IMR-90 (cell line): Measurements from ENCODE around the gene MAPKAP1. TPM values are rescaled to one million over a fixed set of nuclear protein-coding genes. Genes with fewer than 3 reads are reported as not detected.
A peak's percentile ranks its signal among the peaks of the same experiment; 100 is the strongest.

Source experiments
- ATAC-seq: fragments of 200-7000 bp; cut with Tn5 transposase; 2 replicates; pipeline ENCODE4 v1.9.1; 2020; ENCODE audit warnings: low read depth, mild to moderate bottlenecking, moderate library complexity
- BruUV-seq: library from RNA; stranded (reverse); fragments of 400-500 nt; replicated peaks from 2 replicates; lab custom pipeline; 2021; lab: Mats Ljungman, UMichigan
- CTCF ChIA-PET: fragments of 300-600 bp; formaldehyde crosslinking; extraction: SDS; loops from one replicate; lab custom pipeline; 2021; ENCODE audit warnings: antibody characterized with exemption; lab: Yijun Ruan, JAX
- POLR2A ChIA-PET: fragments of 300-600 bp; sonication (Branson Sonifier 250); formaldehyde crosslinking; loops from one replicate; lab custom pipeline; 2022; ENCODE audit warnings: antibody characterized with exemption; ENCODE audit not compliant: unreplicated experiment; lab: Charles Lee
- DNase-seq: peaks from one replicate; pipeline ENCODE4 v3.0.0; 2013
- H2AFZ ChIP-seq: replicated peaks from 2 replicates; pipeline ENCODE3; 2013; ENCODE audit warnings: low read length, mild to moderate bottlenecking; ENCODE audit not compliant: poor library complexity
- H2AK5ac ChIP-seq: 2 replicates; pipeline ENCODE4 v1.6.1; 2013; ENCODE audit warnings: low read depth, low read length, inconsistent platforms
- H2AK9ac ChIP-seq: replicated peaks from 2 replicates; pipeline ENCODE3; 2013; ENCODE audit warnings: mild to moderate bottlenecking, low read depth, low read length, moderate library complexity; ENCODE audit not compliant: poor library complexity
- H2BK120ac ChIP-seq: 2 replicates; pipeline ENCODE4 v1.6.1; 2013; ENCODE audit warnings: low read depth, low read length, inconsistent platforms
- H2BK15ac ChIP-seq: 3 replicates; pipeline ENCODE4 v1.6.1; 2013; ENCODE audit warnings: low read depth, low read length, inconsistent platforms
- H2BK20ac ChIP-seq: 2 replicates; pipeline ENCODE4 v1.6.1; 2013; ENCODE audit warnings: low read depth, mild to moderate bottlenecking, inconsistent platforms, low read length, moderate library complexity
- H2BK5ac ChIP-seq: 2 replicates; pipeline ENCODE4 v1.6.1; 2013; ENCODE audit warnings: mild to moderate bottlenecking, low read depth, low read length, inconsistent platforms; ENCODE audit not compliant: poor library complexity, severe bottlenecking
- H3K14ac ChIP-seq: replicated peaks from 2 replicates; pipeline ENCODE4 v1.6.1; 2013; ENCODE audit warnings: low read depth, low read length, inconsistent platforms
- H3K18ac ChIP-seq: 2 replicates; pipeline ENCODE4 v1.6.1; 2013; ENCODE audit warnings: low read depth, low read length, control low read depth
- H3K23ac ChIP-seq: 2 replicates; pipeline ENCODE4 v1.6.1; 2013; ENCODE audit warnings: low read depth, low read length, inconsistent platforms
- H3K27ac ChIP-seq: 2 replicates; pipeline ENCODE4 v1.5.1; 2013; ENCODE audit warnings: mild to moderate bottlenecking, control low read depth, low read length; ENCODE audit not compliant: insufficient read depth
- H3K27me3 ChIP-seq: 2 replicates; pipeline ENCODE4 v1.6.1; 2013; ENCODE audit warnings: low read length; ENCODE audit not compliant: control insufficient read depth, insufficient read depth
- H3K36me3 ChIP-seq: 2 replicates; pipeline ENCODE4 v1.6.1; 2013; ENCODE audit warnings: low read length, mixed read lengths; ENCODE audit not compliant: control insufficient read depth, insufficient read depth
- H3K4ac ChIP-seq: 2 replicates; pipeline ENCODE4 v1.6.1; 2013; ENCODE audit warnings: low read depth, low read length, inconsistent platforms
- H3K4me1 ChIP-seq: 2 replicates; pipeline ENCODE4 v1.6.1; 2013; ENCODE audit warnings: low read length, mixed read lengths; ENCODE audit not compliant: control insufficient read depth, insufficient read depth
- H3K4me2 ChIP-seq: 2 replicates; pipeline ENCODE4 v1.6.1; 2013; ENCODE audit warnings: low read depth, mild to moderate bottlenecking, control low read depth, low read length, moderate library complexity
- H3K4me3 ChIP-seq: 2 replicates; pipeline ENCODE4 v1.5.1; 2013; ENCODE audit warnings: low read depth, mild to moderate bottlenecking, control low read depth, low read length, moderate library complexity; ENCODE audit not compliant: insufficient read depth
- H3K56ac ChIP-seq: 2 replicates; pipeline ENCODE4 v1.6.1; 2013; ENCODE audit warnings: low read length, inconsistent platforms; ENCODE audit not compliant: insufficient read depth; ENCODE audit errors: extremely low read depth
- H3K79me1 ChIP-seq, 2 experiments: 2 replicates each; pipeline ENCODE4 v1.6.1; 2013; ENCODE audit warnings: low read length in 2 of 2, inconsistent platforms in 1 of 2, low read depth in 1 of 2
- H3K9ac ChIP-seq: 2 replicates; pipeline ENCODE4 v1.6.1; 2013; ENCODE audit warnings: low read depth, low read length, control low read depth
- H3K9me1 ChIP-seq: 2 replicates; pipeline ENCODE4 v1.6.1; 2013; ENCODE audit warnings: low read length, inconsistent platforms; ENCODE audit not compliant: insufficient read depth
- H3K9me3 ChIP-seq: 2 replicates; pipeline ENCODE4 v1.6.1; 2013; ENCODE audit warnings: low read length; ENCODE audit not compliant: control insufficient read depth, insufficient read depth
- H4K20me1 ChIP-seq: 2 replicates; pipeline ENCODE4 v1.6.1; 2013; ENCODE audit warnings: low read length, inconsistent platforms; ENCODE audit not compliant: insufficient read depth
- H4K5ac ChIP-seq: 2 replicates; pipeline ENCODE4 v1.6.1; 2013; ENCODE audit warnings: mild to moderate bottlenecking, low read depth, low read length, control low read depth
- H4K8ac ChIP-seq, 2 experiments: 2 replicates each; pipeline ENCODE4 v1.6.1; 2013; ENCODE audit warnings: low read depth in 2 of 2, low read length in 2 of 2, control low read depth in 1 of 2, inconsistent platforms in 1 of 2
- H4K91ac ChIP-seq: 2 replicates; pipeline ENCODE4 v1.6.1; 2013; ENCODE audit warnings: low read depth, low read length, inconsistent platforms; ENCODE audit not compliant: insufficient read depth
- CEBPB ChIP-seq: IDR thresholded peaks from 2 replicates; pipeline ENCODE4 v1.6.1; 2012; ENCODE audit warnings: low read depth, low read length, improper control_type of control experiment
- ELK1 ChIP-seq: fragments of 150-350 bp; IDR thresholded peaks from 2 replicates; pipeline ENCODE4 v1.6.1; 2016; ENCODE audit warnings: low read depth, mild to moderate bottlenecking, low read length, moderate library complexity, borderline replicate concordance
- FOS ChIP-seq: fragments of 150-350 bp; IDR thresholded peaks from 2 replicates; pipeline ENCODE4 v1.6.1; 2016; ENCODE audit warnings: low read depth, low read length
- MAFK ChIP-seq: IDR thresholded peaks from 2 replicates; pipeline ENCODE4 v1.6.1; 2012; ENCODE audit warnings: low read depth, low read length, improper control_type of control experiment
- WGBS, 2 experiments: methylation state at CpG; one replicate each; pipeline versions ENCODE4 v1.1.5 to v1.1.7; 2013; ENCODE audit warnings: missing lambda C conversion rate in 2 of 2; ENCODE audit not compliant: insufficient read length in 1 of 2; ENCODE audit errors: extremely low coverage in 2 of 2; 5-methylcytosine and 5-hydroxymethylcytosine counted together
- dilution Hi-C: fragments of 300-500 bp; cut with HindIII; formaldehyde crosslinking; loops from one replicate; pipeline ENCODE4 v1.14.3; 2018; ENCODE audit warnings: low sequenced_read_pairs; ENCODE audit not compliant: unreplicated experiment
- in situ Hi-C: fragments of 300-500 bp; cut with MboI; formaldehyde crosslinking; loops from 3 replicates; pipeline ENCODE4 v1.14.3; 2019; ENCODE audit warnings: low sequenced_read_pairs, inconsistent platforms, mixed read lengths
- intact Hi-C: fragments of 100-400 bp; cut with micrococcal nuclease; formaldehyde crosslinking; loops from 2 replicates; pipeline ENCODE4 v1.10.0; 2022
- polyA plus RNA-seq, 3 experiments: library from polyadenylated mRNA; depleted of rRNA; stranded (reverse); fragments of >200 nt; gene quantifications; 2 replicates each; pipeline ENCODE4 v1.2.3, GENCODE V29; 2012; ENCODE audit warnings: low replicate concordance in 1 of 3
- total RNA-seq: library from RNA; depleted of rRNA; stranded (reverse); fragments of >200 nt; gene quantifications from 2 replicates; pipeline ENCODE4 v1.2.3, GENCODE V29; 2012

MAPKAP1 gene
- total and polyA plus RNA-seq, 2 of the 4 experiments (the other 2 are of a cell fraction): 87.2 to 158 TPM

GRCh38 chr9:125579030-125579932 lies 127.7 kb downstream of the MAPKAP1 start (continued):
- no peak for TF ChIP-seq CEBPB

GRCh38 chr9:125574126-125574877 lies 132.7 kb downstream of the MAPKAP1 start:
- no peak for ATAC-seq
- in situ Hi-C loops: loop anchor here (25.0 kb wide), 1 partner anchor 663 kb away; no protein-coding TSS in a partner anchor
- Histone ChIP-seq H2AK9ac (no peak overlapping the region), H2BK120ac (no peak overlapping the region), H3K56ac (no peak overlapping the region), H3K4me3 (no peak overlapping the region), H3K9ac (no peak overlapping the region), H2AFZ (no peak overlapping the region), H2AK5ac (no peak overlapping the region), H3K14ac (no peak overlapping the region), H2BK20ac (no peak overlapping the region), H4K5ac (no peak overlapping the region; the same call in 1 of the 2 replicates), H3K27me3 (no peaks in the 10 kb centered on the region), H3K9me3 (no peaks in the 10 kb centered on the region; the same call in 1 of the 2 replicates), H4K91ac (no peak overlapping the region), H3K79me1 (peaks cover 16 to 18% of the 10 kb centered on the region in 2 experiments), H3K36me3 (no peaks in the 10 kb centered on the region), H3K9me1 (no peaks in the 10 kb centered on the region), H4K20me1 (no peaks in the 10 kb centered on the region), H2BK5ac (no peak overlapping the region), H3K4ac (no peak overlapping the region), H3K4me2 (no peak overlapping the region), H3K27ac (no peak overlapping the region), H3K4me1 (no peaks in the 10 kb centered on the region), H3K23ac (no peak overlapping the region), H4K8ac (no peak overlapping the region), H3K18ac (no peak overlapping the region), H2BK15ac (no peak overlapping the region)
- intact Hi-C loops: no loop called here
- dilution Hi-C loops: no loop called here
- WGBS, 2 experiments: no CpG with 5 or more reads among the region's 2 CpGs
- ChIA-PET POLR2A (no interaction called here), CTCF (no interaction called here)
- TF ChIP-seq ELK1 (no peak), FOS (no peak), MAFK (peak; percentile 84)
- BruUV-seq: no TSS peak
- DNase-seq: no peak
